ENCODE data around the gene NETO1.

DNA sequence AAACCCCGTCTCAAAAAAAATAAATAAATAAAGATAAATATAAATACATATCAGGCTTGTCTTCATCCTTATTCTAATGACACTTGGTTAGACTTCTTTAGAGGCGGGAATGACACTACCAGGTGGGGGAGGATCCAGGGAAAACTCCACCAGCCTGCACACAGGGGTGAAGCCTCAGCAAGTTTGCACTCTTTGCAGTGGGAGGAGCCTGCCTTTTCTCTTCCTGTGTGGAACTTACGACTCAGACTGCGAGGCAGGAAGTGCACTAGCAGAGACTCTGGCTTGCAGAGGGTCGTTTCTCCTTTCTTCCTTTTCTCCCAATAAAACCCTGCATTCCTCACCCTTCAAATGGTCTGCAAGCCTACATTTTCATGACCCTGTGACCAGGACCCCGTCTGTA is 170.1 kb downstream of the NETO1 start:
- no peak for TF ChIP-seq CTCF (conservative IDR thresholded peaks at IDR 0.05; ENCODE audit: low read depth, low read length)
- no peak for TF ChIP-seq RFX5 (IDR thresholded peaks at IDR 0.05; ENCODE audit: low read depth, low read length)
- TF ChIP-seq POLR2A (IDR thresholded peaks at IDR 0.05; ENCODE audit: low read depth, low read length), result no peak
- TF ChIP-seq MXI1 (IDR thresholded peaks at IDR 0.05; ENCODE audit: borderline replicate concordance, low read depth, low read length), result no peak
